Measurements from ENCODE around the gene USP20. TPM values are rescaled to one million over a fixed set of nuclear protein-coding genes. Genes with fewer than 3 reads are reported as not detected.

USP20 gene
- total and polyA plus RNA-seq, 8 donors: 7.3 to 52.1 (median 17.1) TPM

GRCh38 chr9:129916707-129917106 lies 81.4 kb downstream of the USP20 start:
- Histone ChIP-seq H3K9me3 (no peaks in the 10 kb centered on the region), H3K27me3 (no peaks in the 10 kb centered on the region), H3K36me3 (peaks cover 0 to 43% (median 27%) of the 10 kb centered on the region in 4 donors), H3K4me1 (no peaks in the 10 kb centered on the region), H3K27ac (no peak overlapping the region), H3K4me3 (no peak overlapping the region)
- TF ChIP-seq EP300 (IDR thresholded peaks at IDR 0.05) (no peak), POLR2AphosphoS5 (IDR thresholded peaks at IDR 0.05) (no peak), POLR2A (IDR thresholded peaks at IDR 0.05) (no peak), CTCF (IDR thresholded peaks at IDR 0.05) (no peak)
- intact Hi-C loops (cut with DNase I; ENCODE audit: low total_unique reads): no loop called here
- WGBS, 5 donors: 94 to 98% (median 96%) methylated on average over 7 of the region's 7 CpGs
- DNase-seq: no peak

GRCh38 chr9:129918296-129918950 lies 83.2 kb downstream of the USP20 start:
- no peak for DNase-seq
- Histone ChIP-seq H3K9me3 (no peaks in the 10 kb centered on the region), H3K27me3 (no peaks in the 10 kb centered on the region), H3K4me1 (no peaks in the 10 kb centered on the region), H3K27ac (no peak overlapping the region), H3K36me3 (peaks cover 3 to 50% (median 39%) of the 10 kb centered on the region in 4 donors), H3K4me3 (no peak overlapping the region)
- 91 to 96% (median 94%) methylated on average over 14 of the region's 14 CpGs for WGBS, 5 donors
- intact Hi-C loops (cut with DNase I; ENCODE audit: low total_unique reads): no loop called here
- no peak for TF ChIP-seq POLR2AphosphoS5 (IDR thresholded peaks at IDR 0.05)
- no peak for TF ChIP-seq CTCF (IDR thresholded peaks at IDR 0.05)
- TF ChIP-seq POLR2A (IDR thresholded peaks at IDR 0.05): no peak
- no peak for TF ChIP-seq EP300 (IDR thresholded peaks at IDR 0.05)

- TF ChIP-seq CTCF (IDR thresholded peaks at IDR 0.05) (no peak), EP300 (IDR thresholded peaks at IDR 0.05) (no peak), POLR2A (IDR thresholded peaks at IDR 0.05) (no peak), POLR2AphosphoS5 (IDR thresholded peaks at IDR 0.05) (no peak)
- H3K9me3 ChIP-seq: no peaks in the 10 kb centered on the region
- H3K4me3 ChIP-seq: no peak overlapping the region
- H3K36me3 ChIP-seq: peaks cover 7 to 59% (median 48%) of the 10 kb centered on the region in 4 donors
- DNase-seq: no peak
- intact Hi-C loops (cut with DNase I; ENCODE audit: low total_unique reads): no loop called here
- WGBS, 5 donors: 49 to 73% (median 60%) methylated on average over 3 of the region's 3 CpGs
- no peaks in the 10 kb centered on the region for H3K4me1 ChIP-seq
- H3K27me3 ChIP-seq: no peaks in the 10 kb centered on the region
- no peak overlapping the region for H3K27ac ChIP-seq
These were observed 84.0 kb downstream of the USP20 start for GRCh38 chr9:129919277-129919676.

- Histone ChIP-seq H3K9me3 (no peaks in the 10 kb centered on the region), H3K4me3 (no peak overlapping the region), H3K27me3 (no peaks in the 10 kb centered on the region), H3K4me1 (no peaks in the 10 kb centered on the region), H3K36me3 (peaks cover 12 to 65% (median 53%) of the 10 kb centered on the region in 4 donors), H3K27ac (peak overlapping the region in 1 of 5 donors; percentile 26)
- DNase-seq: no peak
- WGBS, 5 donors: 64 to 77% (median 76%) methylated on average over 3 of the region's 3 CpGs
- intact Hi-C loops (cut with DNase I; ENCODE audit: low total_unique reads): no loop called here
- TF ChIP-seq POLR2AphosphoS5 (IDR thresholded peaks at IDR 0.05) (no peak), CTCF (IDR thresholded peaks at IDR 0.05) (no peak), EP300 (IDR thresholded peaks at IDR 0.05) (no peak)
These were observed 84.6 kb downstream of the USP20 start for GRCh38 chr9:129919841-129920240.

Data from stomach (tissue), 9 donors.